Heart left ventricle (tissue), 13 donors: Measurements from ENCODE around the gene ZNF441.

Experiments used
- CTCF ChIP-seq, 12 donors: fragments of 200-600 bp; sonication (generic) in 4 of 12; IDR thresholded peaks; one replicate each; pipeline versions ENCODE4 v1.5.0 to v1.8.0; 2018 to 2022; ENCODE audit warnings: antibody characterized with exemption in 12 of 12, mild to moderate bottlenecking in 5 of 12
- POLR2A ChIP-seq, 2 donors: fragments of 450-650 bp; IDR thresholded peaks; one replicate each; pipeline ENCODE4 v1.6.1; 2017; ENCODE audit warnings: antibody characterized with exemption in 2 of 2, mild to moderate bottlenecking in 2 of 2, moderate library complexity in 2 of 2
- donor health status: ischemic (EF 13 %, LVEDD 7.1; RV severe dilation, severe dysfunction).
- donor health status: DM: no; HTN: yes; CAD: no.
- donor health status: DM: no; HTN: no; CAD: no.
- donor health status: ischemic (EF 25% LVEDD 6.9; RV normal size, moderate dysfunction).
- donor health status: ischemic (EF 25% LVEDD 5.7; RV mildly dilated, moderate dysfunction).
- donor health status: ischemic (EF 35%, LVEDD 5.7; RV mildly dilated, moderate dysfunction).
- donor health status: nonischemic (EF 11% LVEDD 7.7; RV severe dilation, severe dysfunction).
- donor health status: DM: yes; HTN: yes; CAD: no.
- donor health status: PGD.
- donor health status: ischemic (EF 29% LVEDD 5.4; RV normal size, mild dysfunction).
- donor health status: nonischemic (EF 23%, LVEDD 6.1; RV moderate dilation, normal function).

GRCh38 chr19:11729586-11729985, 37.2 kb upstream of the ZNF441 start:
- TF ChIP-seq CTCF (IDR thresholded peaks at IDR 0.05): no peak
- no peak for TF ChIP-seq POLR2A (IDR thresholded peaks at IDR 0.05)
